HG02759 (cell line): ENCODE data around the gene RRP1B.

ENCODE experiments used
- ATAC-seq: cut with Tn5 transposase; IDR thresholded peaks from one replicate; pipeline ENCODE4 v1.9.1; 2021; ENCODE audit warnings: mild to moderate bottlenecking, moderate library complexity; ENCODE audit not compliant: unreplicated experiment

The RRP1B gene

DNA sequence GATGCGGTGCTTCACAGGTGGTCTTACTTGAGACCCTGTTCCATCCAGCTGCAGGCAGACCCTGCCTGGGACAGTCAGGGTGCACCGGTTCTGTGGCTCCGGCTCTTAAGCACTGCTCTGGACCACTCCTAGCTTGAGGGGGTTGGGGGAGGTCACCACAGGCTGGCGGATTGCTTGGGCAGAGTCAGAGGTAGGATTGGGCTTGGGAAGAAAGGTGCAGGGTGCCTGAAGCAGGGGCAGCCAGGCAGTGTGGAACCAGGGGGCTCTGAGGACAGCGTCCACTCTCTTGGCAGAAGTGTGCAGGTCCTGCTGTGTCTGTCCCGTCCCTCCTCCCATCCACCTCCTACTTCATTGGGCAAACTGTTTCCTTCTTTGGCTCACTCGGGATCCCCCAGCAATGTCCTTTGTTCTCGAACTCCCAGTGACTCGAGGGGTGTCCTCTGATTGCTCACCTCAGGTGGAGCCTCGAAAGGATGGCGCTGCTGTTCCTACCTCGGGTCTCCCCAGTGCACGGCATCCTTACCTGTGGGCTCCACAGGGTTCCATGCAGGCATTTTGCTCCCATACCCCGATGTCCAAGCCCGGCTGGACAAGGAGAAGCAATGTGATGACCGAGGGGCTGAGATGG is 61.3 kb downstream of the RRP1B start:
- no peak for ATAC-seq

DNA sequence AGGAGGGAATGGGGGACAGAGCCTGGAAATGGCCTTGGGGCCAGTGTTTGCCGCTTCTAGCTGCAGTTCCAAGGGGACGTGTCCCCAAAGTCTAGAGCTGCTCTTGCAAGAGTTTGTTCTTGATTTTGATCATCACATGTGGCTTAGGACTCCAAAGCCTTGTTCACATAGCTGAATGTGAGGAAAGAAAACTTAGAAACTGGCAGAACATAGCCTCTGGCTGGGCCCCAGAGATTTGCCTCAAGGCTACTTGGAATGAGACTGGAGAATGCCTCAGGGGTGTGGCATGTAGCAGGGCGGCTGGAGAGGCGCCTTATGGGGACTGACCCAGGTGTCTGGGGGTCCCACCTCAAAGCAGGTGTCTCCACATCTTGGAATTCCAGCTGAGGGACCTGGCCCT is 61.8 kb downstream of the RRP1B start:
- no peak for ATAC-seq

GRCh38 chr21:43721939-43722338 is 62.6 kb downstream of the RRP1B start:
- ATAC-seq: no peak

DNA sequence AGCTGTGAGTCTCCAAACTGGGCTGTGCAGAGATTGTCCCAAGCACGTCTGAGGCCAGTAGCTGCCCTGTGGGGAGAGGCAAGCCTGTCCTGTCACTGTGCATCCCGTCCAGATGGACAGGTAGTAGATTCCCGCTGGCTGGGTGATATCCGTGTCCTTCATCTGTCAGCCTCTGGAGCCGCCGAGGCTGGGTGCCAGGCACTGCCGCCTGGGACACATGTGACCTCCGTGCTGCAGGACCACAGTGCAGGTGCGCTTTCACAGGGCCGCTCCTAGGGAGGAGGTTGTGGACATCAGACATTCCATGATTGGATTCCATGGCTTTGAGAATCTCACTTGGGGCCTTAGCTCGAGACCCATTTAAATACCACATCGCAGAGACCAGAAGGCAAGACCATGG is 64.3 kb downstream of the RRP1B start:
- no peak for ATAC-seq

DNA sequence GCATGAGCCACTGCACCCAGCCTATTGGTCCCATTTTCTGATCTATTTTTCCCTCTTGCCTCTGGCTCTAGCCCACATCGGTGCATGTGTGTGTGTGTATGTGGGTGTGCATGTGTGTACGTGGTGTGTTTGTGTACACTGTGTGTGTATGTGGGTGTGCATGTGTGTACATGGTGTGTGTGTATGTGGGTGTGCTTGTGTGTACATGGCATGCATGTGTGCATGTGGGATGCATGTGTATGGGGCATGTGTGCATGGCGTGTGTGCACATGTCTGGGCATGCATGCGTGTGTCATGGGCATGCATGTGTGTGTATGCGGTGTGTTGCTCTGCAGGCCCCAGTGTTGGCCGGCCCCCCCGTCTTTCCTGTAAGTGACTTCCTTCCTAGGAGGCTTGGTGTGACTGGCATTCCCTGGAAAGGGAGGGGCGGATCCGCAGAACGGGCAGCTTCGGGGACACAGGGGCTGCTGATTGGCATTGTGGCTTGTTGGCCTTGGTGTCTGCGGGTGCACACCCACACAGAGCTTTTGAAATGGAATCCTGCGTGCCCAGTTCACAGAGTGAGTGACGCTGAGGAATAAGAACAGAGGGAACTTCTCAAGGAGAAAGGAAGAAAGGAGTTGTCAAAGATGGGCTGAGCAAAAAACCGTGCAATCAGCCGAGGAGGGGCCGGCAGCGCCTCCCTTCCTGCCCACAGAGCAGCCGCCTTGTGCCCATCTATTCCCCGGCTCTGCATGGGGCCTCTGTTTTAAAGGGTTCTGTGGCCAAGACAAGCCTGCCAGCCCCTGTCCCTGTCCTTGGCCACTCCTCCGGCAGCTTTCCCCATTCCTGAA is 67.5 kb downstream of the RRP1B start:
- ATAC-seq: no peak

DNA sequence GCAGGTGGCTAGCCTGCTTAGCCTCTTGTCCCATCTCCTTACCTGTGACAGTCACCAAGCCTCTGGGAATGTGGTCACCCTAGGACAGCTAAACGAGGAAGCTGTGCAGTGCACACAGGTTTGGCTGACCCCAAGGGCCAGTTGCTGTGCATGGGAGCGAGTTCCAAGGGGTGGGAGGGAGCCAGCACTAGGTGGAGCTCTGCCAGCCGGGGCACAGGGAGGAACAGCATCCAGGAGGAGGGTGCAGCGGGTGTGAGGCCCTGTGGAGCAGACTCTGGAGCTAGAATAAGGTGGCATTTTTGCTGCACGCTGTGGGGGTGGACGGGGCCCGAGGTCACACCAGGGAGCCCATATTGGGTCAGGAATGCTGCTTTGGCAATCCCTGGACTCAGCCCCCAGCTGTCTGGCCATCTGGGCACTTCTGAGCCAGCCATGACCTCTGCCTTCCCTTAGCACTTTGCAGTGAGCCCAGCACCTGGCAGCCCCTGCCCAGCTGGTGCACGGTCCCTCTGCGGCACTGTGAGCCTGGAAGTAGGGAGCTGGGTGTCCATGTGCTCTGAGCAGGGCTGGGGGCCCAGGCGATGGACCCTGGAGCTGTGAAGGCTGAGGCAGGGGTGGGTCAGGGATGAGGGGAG is 68.3 kb downstream of the RRP1B start:
- no peak for ATAC-seq

DNA sequence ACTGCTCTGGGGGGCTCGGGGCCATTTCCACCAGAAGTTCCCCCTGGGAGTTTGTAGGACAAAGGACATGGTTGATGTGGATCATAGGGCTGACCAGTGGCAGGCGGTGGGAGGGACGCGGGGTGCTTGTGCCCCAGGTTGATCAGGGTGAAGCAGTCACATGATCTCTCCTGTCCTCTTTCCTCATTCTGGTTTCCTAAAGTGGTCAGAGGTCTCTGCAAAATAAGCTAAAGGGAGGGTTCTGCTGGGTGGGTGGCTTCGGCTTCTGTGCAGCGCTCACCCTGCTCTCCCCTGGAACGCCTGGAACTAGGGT is 68.8 kb downstream of the RRP1B start:
- ATAC-seq: no peak

DNA sequence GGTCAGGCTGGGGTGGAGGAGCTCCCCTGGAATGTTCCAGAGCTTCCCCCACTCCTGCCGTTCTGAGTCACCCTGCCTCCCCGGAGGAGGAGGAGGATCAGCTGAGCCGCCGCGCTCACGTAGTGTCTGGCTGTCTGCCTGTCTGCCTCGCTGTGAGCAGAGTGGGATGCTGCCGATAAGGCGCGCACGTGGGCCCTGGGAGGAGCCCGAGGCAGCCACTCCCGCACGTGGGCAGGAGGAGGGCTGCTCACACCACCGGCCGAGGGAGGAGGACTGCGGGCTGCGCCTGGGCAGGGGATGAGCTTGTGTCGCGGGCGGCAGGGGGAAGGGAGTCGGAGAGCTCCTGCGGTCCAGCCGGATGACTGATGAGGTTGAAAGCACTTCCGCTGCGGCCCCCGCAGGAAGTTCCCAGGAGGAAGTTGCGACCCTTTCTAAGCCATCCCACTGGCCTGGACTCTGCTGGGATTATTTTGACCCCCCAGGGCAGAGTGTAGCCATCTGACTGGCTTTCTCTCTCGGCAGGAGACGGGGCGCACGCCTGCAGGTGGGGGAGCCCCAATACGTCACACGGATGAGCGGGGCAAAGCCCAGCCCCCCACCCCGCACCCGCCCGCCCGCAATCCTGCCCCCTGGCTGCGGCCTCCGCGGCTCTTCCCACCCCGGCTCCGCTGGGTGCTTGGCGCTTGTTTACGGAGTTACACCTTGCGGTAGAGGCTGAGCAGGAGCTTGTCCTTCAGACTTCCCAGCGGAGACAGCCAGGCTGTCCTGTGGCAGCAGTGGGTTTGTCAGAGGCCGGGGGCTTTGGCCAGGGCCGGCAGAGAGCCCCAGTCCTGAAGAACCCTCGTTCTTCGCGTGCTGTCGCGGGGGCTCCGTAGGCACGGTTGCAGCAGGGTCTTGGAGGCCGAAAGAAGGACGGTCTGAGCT is 69.4 kb downstream of the RRP1B start:
- peak; percentile 70 for ATAC-seq

DNA sequence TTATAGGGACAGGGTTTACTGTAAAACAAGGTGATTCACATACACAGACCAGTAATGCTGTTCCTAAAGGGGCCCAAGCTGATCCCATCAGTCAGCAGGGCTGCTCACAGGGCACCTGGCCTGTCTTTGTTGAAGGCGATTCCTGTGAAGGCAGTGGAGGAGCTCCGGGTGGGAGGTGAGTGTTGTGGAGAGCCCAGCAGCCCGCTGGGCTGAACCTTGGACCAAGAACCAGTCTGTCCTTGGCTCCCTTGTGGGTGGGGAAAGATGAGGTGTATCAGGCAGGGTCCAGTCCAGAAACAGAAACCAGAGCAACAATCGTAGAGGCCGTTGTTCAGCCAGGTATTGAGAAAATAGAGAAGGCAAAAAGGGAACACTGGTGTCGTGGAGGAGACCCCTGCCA is 72.1 kb downstream of the RRP1B start:
- ATAC-seq: no peak

DNA sequence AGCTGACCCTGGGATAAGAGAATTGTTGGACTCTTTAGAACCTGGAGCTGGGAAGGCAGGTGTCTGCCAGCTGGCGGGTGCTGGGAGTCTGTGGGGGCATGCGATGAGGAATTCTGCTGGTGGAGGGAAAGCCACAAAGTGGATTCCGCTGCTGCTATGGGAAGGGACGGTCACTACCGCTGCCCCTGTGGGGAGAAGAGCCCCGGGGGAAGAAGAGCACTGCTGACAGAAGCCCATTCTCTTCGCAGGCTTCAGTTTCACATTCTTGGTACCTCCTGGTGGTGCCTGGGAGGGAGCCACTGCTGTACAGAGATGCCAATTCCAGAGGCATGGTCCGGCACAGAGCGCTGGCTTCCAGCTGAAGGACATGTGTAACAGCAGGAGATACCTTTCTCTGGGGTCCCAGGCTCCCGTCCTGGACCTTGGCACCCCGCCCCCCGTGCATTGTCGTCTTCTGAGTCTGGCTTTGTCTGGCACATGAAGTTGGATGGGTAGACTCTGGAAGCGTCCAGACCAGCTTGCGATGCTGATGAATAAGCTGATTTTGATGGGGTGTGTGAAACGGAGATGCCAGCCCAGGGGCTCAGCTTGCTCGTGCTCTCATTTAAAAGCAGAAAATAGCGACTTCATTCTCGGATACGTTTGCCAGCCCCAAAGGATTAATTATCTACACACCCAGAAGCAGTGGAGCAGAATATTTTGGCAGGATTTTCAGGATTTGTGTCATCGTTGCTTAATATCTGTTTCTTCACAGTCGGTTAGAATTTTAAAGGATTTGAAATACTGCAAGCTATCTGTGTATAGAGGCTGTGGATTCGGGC is 72.7 kb downstream of the RRP1B start:
- no peak for ATAC-seq

DNA sequence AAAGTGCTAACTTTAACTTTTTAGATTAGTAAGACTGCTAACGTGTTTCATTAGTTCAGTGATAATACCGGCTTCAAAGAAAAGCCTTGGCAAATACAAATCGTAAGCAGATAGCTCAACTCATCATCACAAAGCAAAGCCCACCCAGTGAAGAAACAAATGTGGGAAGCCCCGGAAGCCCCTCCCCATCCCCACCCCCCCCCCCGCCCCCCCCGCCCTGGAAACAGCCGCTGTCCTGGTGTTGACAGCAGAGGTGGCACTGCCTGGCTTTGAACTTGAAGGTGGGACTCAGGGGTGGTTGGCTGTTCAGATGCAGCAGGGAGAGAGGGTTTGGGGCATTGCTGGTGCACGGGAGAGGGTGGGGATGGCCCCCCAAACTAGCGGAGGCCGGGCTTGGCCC is 73.7 kb downstream of the RRP1B start:
- ATAC-seq: no peak

GRCh38 chr21:43733529-43734071 is 74.2 kb downstream of the RRP1B start:
- no peak for ATAC-seq

- no peak for ATAC-seq
Measured at GRCh38 chr21:43734131-43734927, 75.0 kb downstream of the RRP1B start.

- no peak for ATAC-seq
Measured at GRCh38 chr21:43734928-43735229, 75.5 kb downstream of the RRP1B start.

GRCh38 chr21:43735236-43736091 is 76.1 kb downstream of the RRP1B start:
- no peak for ATAC-seq

GRCh38 chr21:43736224-43736883 is 77.0 kb downstream of the RRP1B start:
- ATAC-seq: no peak

DNA sequence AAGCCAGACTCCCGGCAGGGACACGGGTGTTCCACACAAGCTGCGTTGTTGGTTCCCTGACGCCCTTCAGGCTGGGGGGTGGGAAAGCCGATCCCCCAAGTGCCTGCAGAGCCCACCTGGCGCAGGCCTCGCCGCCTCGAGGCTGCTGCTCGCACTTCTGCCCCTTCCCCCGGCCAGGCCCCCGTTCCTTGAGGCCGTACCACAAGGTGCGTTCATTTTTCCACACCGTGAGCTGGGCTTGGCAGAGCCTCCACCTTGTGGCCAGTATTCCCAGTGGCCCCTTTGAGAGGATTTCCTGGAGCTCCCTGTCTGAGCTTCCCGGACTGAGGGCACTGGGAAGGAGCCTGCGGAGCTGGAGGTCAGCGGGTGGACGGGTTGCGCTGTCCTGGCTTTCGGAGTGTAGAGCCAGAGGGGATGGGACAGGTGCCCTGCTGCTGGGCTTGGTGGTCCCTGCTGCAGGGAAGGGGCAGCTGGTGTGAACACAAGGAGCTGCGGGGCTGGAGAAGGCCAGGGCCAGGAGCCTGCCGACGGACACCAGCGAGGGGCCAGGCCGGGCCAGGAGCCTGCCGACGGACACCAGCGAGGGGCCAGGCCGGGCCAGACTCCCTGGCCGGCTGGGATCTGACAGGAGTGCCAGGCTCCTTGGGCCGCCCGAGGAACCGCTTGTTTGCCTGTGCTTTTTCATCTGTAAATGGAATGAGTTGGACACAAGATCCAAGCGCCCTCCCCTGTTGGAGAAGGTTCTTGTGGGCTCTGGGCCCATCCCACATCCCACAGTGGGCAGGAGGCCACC is 78.0 kb downstream of the RRP1B start:
- no peak for ATAC-seq
